H9 (cell line): ENCODE data around the gene LRFN3. TPM values are rescaled to one million over a fixed set of nuclear protein-coding genes. Genes with fewer than 3 reads are reported as not detected.

ENCODE experiments used
- DNase-seq: peaks from one replicate; pipeline ENCODE4 v3.0.0-alpha.2; 2017
- H2AFZ ChIP-seq: one replicate; pipeline ENCODE4 v1.6.1; 2013; ENCODE audit warnings: mild to moderate bottlenecking, low read length, control low read depth, moderate library complexity
- H2AK5ac ChIP-seq: 2 replicates; pipeline ENCODE4 v1.6.1; 2013; ENCODE audit warnings: low read length, control low read depth, mixed read lengths; ENCODE audit not compliant: insufficient read length
- H2BK120ac ChIP-seq: one replicate; pipeline ENCODE4 v1.6.1; 2013; ENCODE audit warnings: low read depth, mild to moderate bottlenecking, low read length, control low read depth, inconsistent platforms; ENCODE audit not compliant: poor library complexity, severe bottlenecking
- H2BK12ac ChIP-seq: 2 replicates; pipeline ENCODE4 v1.6.1; 2013; ENCODE audit warnings: low read length, control low read depth, mixed read lengths, low read depth; ENCODE audit not compliant: insufficient read length
- H2BK15ac ChIP-seq: 2 replicates; pipeline ENCODE4 v1.6.1; 2013; ENCODE audit warnings: low read depth, low read length, control low read depth
- H2BK20ac ChIP-seq: one replicate; pipeline ENCODE4 v1.6.1; 2013; ENCODE audit warnings: low read depth, mild to moderate bottlenecking, low read length, control low read depth, inconsistent platforms; ENCODE audit not compliant: poor library complexity, severe bottlenecking
- H2BK5ac ChIP-seq: 2 replicates; pipeline ENCODE4 v1.6.1; 2013; ENCODE audit warnings: low read length, control low read depth, mixed read lengths; ENCODE audit not compliant: insufficient read length
- H3K14ac ChIP-seq: 2 replicates; pipeline ENCODE4 v1.6.1; 2013; ENCODE audit warnings: low read length, control low read depth; ENCODE audit not compliant: insufficient read depth
- H3K18ac ChIP-seq: 2 replicates; pipeline ENCODE4 v1.6.1; 2013; ENCODE audit warnings: low read depth, mild to moderate bottlenecking, mixed read lengths, low read length, control low read depth; ENCODE audit not compliant: insufficient read length
- H3K23ac ChIP-seq: 2 replicates; pipeline ENCODE4 v1.6.1; 2013; ENCODE audit warnings: low read length, control low read depth, mixed read lengths, low read depth; ENCODE audit not compliant: insufficient read length
- H3K23me2 ChIP-seq: 2 replicates; pipeline ENCODE4 v1.6.1; 2013; ENCODE audit warnings: low read depth, mild to moderate bottlenecking, mixed read lengths, low read length, control low read depth; ENCODE audit not compliant: insufficient read length, poor library complexity, severe bottlenecking
- H3K27ac ChIP-seq: 2 replicates; pipeline ENCODE4 v1.5.1; 2013; ENCODE audit warnings: low read length, control low read depth, mixed read lengths, low read depth; ENCODE audit not compliant: insufficient read length
- H3K27me3 ChIP-seq: 2 replicates; pipeline ENCODE4 v1.6.1; 2013; ENCODE audit warnings: low read length, control low read depth, inconsistent platforms; ENCODE audit not compliant: insufficient read depth
- H3K4ac ChIP-seq: 2 replicates; pipeline ENCODE4 v1.6.1; 2013; ENCODE audit warnings: low read depth, mild to moderate bottlenecking, control low read depth, inconsistent platforms, low read length, moderate library complexity
- H3K4me1 ChIP-seq: 2 replicates; pipeline ENCODE4 v1.6.1; 2013; ENCODE audit warnings: low read length, control low read depth, inconsistent platforms; ENCODE audit not compliant: insufficient read depth
- H3K4me2 ChIP-seq: 2 replicates; pipeline ENCODE4 v1.6.1; 2013; ENCODE audit warnings: low read length, control low read depth, mixed read lengths; ENCODE audit not compliant: insufficient read length, insufficient read depth
- H3K56ac ChIP-seq: 2 replicates; pipeline ENCODE4 v1.6.1; 2013; ENCODE audit warnings: low read depth, mild to moderate bottlenecking, mixed read lengths, low read length, control low read depth; ENCODE audit not compliant: insufficient read length
- H3K79me1 ChIP-seq: 2 replicates; pipeline ENCODE4 v1.6.1; 2013; ENCODE audit warnings: low read depth, mild to moderate bottlenecking, moderate library complexity, low read length, control low read depth, inconsistent platforms; ENCODE audit not compliant: insufficient read depth, poor library complexity, severe bottlenecking
- H3K79me2 ChIP-seq: 2 replicates; pipeline ENCODE4 v1.6.1; 2013; ENCODE audit warnings: low read length, control low read depth, inconsistent platforms; ENCODE audit not compliant: insufficient read depth
- H3K9ac ChIP-seq: 2 replicates; pipeline ENCODE4 v1.6.1; 2013; ENCODE audit warnings: low read length, control low read depth, mixed read lengths; ENCODE audit not compliant: insufficient read length; ENCODE audit errors: extremely low read depth
- H3K9me3 ChIP-seq: one replicate; pipeline ENCODE4 v1.6.1; 2013; ENCODE audit warnings: low read depth, low read length, inconsistent platforms; ENCODE audit not compliant: control insufficient read depth
- H3T11ph ChIP-seq: one replicate; pipeline ENCODE4 v1.6.1; 2013; ENCODE audit warnings: mild to moderate bottlenecking, low read length, control low read depth, inconsistent platforms
- H4K20me1 ChIP-seq: one replicate; pipeline ENCODE4 v1.6.1; 2013; ENCODE audit not compliant: control insufficient read depth, insufficient read length, insufficient read depth
- H4K5ac ChIP-seq: 2 replicates; pipeline ENCODE4 v1.6.1; 2013; ENCODE audit warnings: low read depth, mild to moderate bottlenecking, mixed read lengths, low read length, control low read depth; ENCODE audit not compliant: insufficient read length
- H4K8ac ChIP-seq: replicated peaks from 2 replicates; pipeline ENCODE4 v1.6.1; 2013; ENCODE audit warnings: low read length, control low read depth, mixed read lengths, low read depth; ENCODE audit not compliant: insufficient read length
- H4K91ac ChIP-seq: 2 replicates; pipeline ENCODE4 v1.6.1; 2013; ENCODE audit warnings: low read depth, mild to moderate bottlenecking, moderate library complexity, mixed read lengths, low read length, control low read depth; ENCODE audit not compliant: insufficient read length
- H3K27ac Mint-ChIP-seq, 3 experiments: 2 replicates in 2 of 3; 3 replicates in 1 of 3; pipeline ENCODE4 v1.8.0; 2020 to 2021; ENCODE audit warnings: mixed read lengths in 3 of 3, mild to moderate bottlenecking in 1 of 3, moderate library complexity in 1 of 3
- H3K27me3 Mint-ChIP-seq: 2 replicates; pipeline ENCODE4 v1.8.0; 2021; ENCODE audit warnings: low read depth, mild to moderate bottlenecking, moderate library complexity, mixed read lengths
- H3K36me3 Mint-ChIP-seq, 3 experiments: 2 replicates in 2 of 3; 3 replicates in 1 of 3; pipeline ENCODE4 v1.8.0; 2020 to 2021; ENCODE audit warnings: low read depth in 3 of 3, mixed read lengths in 3 of 3; ENCODE audit not compliant: insufficient read depth in 1 of 3
- H3K4me1 Mint-ChIP-seq, 2 experiments: 2 replicates each; pipeline ENCODE4 v1.8.0; 2020; ENCODE audit warnings: mixed read lengths in 2 of 2
- H3K4me3 Mint-ChIP-seq, 2 experiments: 2 replicates in 1 of 2; 3 replicates in 1 of 2; pipeline ENCODE4 v1.8.0; 2020 to 2021; ENCODE audit warnings: mild to moderate bottlenecking in 2 of 2, mixed read lengths in 2 of 2, moderate library complexity in 1 of 2
- H3K9me3 Mint-ChIP-seq, 2 experiments: 2 replicates in 1 of 2; 3 replicates in 1 of 2; pipeline ENCODE4 v1.8.0; 2020; ENCODE audit warnings: mild to moderate bottlenecking in 2 of 2, mixed read lengths in 2 of 2, moderate library complexity in 1 of 2
- WGBS: extraction: QIAGEN DNeasy Blood & Tissue Kit; methylation state at CpG from one replicate; pipeline ENCODE4 v1.1.7; 2013; ENCODE audit warnings: missing lambda C conversion rate, low lambda C conversion rate, mixed read lengths; ENCODE audit not compliant: insufficient read length; ENCODE audit errors: extremely low coverage; 5-methylcytosine and 5-hydroxymethylcytosine counted together
- total RNA-seq: library from RNA; stranded (reverse); gene quantifications from 2 replicates; pipeline ENCODE4 v1.2.1, GENCODE V29; 2021
- TF ChIP-seq, protein P1 (sequence below): fragments of 200-600 bp; sonication (generic); conservative IDR thresholded peaks from 3 replicates; pipeline ENCODE4 v1.8.0; 2021; ENCODE audit warnings: antibody characterized with exemption, mild to moderate bottlenecking

Gene LRFN3
- total RNA-seq, 1 experiment from 2014 or later = 20.5 TPM

DNA sequence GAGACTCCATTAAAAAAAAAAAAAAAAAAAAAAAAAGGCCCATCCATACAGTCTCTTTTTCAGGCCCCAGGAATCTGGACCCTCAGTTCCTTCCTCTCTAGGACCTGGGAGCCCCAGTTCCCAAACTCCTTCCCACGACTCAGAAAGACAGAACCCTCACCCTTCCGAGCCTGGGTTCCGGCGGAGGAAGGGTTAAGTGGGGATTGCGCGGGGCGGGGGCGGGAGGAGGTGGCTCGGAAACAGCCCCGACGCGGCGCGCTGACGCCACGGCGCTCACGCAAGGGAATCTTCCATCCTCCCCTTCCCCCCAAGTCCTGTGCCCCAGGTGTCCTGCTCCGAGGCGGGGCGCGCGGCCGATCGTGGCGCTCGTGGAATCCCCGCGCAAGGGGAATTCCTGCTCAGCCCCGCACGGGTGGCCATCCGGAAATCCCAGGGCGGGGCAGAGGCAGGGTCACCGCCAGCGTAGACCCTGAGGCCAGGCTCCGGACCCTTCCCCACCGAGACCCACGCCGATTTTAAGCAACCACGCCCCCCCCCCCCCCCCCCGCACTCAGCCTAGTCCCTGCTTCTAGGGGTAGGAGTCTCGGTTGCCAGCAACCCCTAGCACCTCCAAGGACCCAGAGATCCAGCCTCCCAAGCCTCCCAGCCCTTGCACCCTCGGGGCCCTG, 36.5 kb upstream of the LRFN3 start:
- Mint-ChIP-seq H3K9me3 (no peaks in the 10 kb centered on the region; a peak in 1 of 5 replicates), H3K36me3 (peaks cover 9 to 33% (median 27%) of the 10 kb centered on the region in 3 experiments; a peak in 6 of 7 replicates), H3K27ac (peak overlapping the region in 2 of 3 experiments; percentile 84 to 95; a peak in 3 of 7 replicates), H3K27me3 (peaks cover 12% of the 10 kb centered on the region), H3K4me1 (peaks cover 17 to 35% of the 10 kb centered on the region in 2 experiments), H3K4me3 (peak overlapping the region; percentile 90 to 99)
- peak; percentile 65 for DNase-seq
- Histone ChIP-seq H4K8ac (no peak overlapping the region), H2BK15ac (no peak overlapping the region), H3K4me2 (peak overlapping the region; percentile 78), H3K23me2 (peaks cover 10% of the 10 kb centered on the region), H3T11ph (no peak overlapping the region), H2AK5ac (no peak overlapping the region), H4K5ac (no peak overlapping the region), H3K18ac (no peak overlapping the region), H3K4ac (no peak overlapping the region), H2BK5ac (no peak overlapping the region), H3K27ac (no peak overlapping the region), H2AFZ (no peak overlapping the region), H3K23ac (no peak overlapping the region), H3K27me3 (no peaks in the 10 kb centered on the region), H2BK120ac (no peak overlapping the region), H4K20me1 (no peaks in the 10 kb centered on the region), H4K91ac (no peak overlapping the region), H2BK12ac (no peak overlapping the region), H3K14ac (peak overlapping the region; percentile 62; the same call in 1 of the 2 replicates), H3K9me3 (no peaks in the 10 kb centered on the region), H3K4me1 (peaks cover 5% of the 10 kb centered on the region; the same call in 1 of the 2 replicates), H2BK20ac (no peak overlapping the region), H3K79me2 (no peaks in the 10 kb centered on the region), H3K79me1 (peaks cover 3% of the 10 kb centered on the region), H3K9ac (peak overlapping the region; percentile 49), H3K56ac (no peak overlapping the region)
- TF ChIP-seq, protein P1, sequence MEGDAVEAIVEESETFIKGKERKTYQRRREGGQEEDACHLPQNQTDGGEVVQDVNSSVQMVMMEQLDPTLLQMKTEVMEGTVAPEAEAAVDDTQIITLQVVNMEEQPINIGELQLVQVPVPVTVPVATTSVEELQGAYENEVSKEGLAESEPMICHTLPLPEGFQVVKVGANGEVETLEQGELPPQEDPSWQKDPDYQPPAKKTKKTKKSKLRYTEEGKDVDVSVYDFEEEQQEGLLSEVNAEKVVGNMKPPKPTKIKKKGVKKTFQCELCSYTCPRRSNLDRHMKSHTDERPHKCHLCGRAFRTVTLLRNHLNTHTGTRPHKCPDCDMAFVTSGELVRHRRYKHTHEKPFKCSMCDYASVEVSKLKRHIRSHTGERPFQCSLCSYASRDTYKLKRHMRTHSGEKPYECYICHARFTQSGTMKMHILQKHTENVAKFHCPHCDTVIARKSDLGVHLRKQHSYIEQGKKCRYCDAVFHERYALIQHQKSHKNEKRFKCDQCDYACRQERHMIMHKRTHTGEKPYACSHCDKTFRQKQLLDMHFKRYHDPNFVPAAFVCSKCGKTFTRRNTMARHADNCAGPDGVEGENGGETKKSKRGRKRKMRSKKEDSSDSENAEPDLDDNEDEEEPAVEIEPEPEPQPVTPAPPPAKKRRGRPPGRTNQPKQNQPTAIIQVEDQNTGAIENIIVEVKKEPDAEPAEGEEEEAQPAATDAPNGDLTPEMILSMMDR = no peak
- WGBS = no CpG with 5 or more reads among the region's 43 CpGs
